ENCODE measurements around the gene STK39.

The STK39 gene

DNA sequence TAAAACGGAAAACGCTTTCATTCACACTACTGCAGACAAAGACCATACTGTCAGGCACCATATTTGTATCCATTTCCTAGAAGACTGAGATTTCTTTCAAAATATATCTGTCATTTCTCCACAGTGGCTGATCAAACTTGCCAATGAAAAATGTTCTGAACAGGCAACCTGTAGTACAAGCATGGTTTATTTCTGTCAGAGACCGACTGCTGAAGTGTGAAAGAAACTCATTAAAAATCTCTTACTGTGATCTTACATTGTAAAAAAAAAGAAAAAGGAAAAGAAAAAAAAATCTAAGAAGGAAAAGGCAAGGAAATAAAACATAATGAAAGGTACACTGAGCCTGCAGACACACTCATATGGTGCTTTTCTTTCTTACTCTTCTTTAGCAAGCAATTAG lies 184.5 kb downstream of the STK39 start:
- Histone ChIP-seq H3K4me1 (no peaks in the 10 kb centered on the region), H3K9me3 (no peaks in the 10 kb centered on the region), H3K36me3 (peaks cover 3 to 31% (median 24%) of the 10 kb centered on the region in 3 donors), H3K4me3 (no peak overlapping the region), H3K27ac (no peak overlapping the region), H3K27me3 (no peaks in the 10 kb centered on the region)
- intact Hi-C loops (cut with DNase I; ENCODE audit: low total_unique reads) = no loop called here
- no peak for DNase-seq
- TF ChIP-seq, protein P1, sequence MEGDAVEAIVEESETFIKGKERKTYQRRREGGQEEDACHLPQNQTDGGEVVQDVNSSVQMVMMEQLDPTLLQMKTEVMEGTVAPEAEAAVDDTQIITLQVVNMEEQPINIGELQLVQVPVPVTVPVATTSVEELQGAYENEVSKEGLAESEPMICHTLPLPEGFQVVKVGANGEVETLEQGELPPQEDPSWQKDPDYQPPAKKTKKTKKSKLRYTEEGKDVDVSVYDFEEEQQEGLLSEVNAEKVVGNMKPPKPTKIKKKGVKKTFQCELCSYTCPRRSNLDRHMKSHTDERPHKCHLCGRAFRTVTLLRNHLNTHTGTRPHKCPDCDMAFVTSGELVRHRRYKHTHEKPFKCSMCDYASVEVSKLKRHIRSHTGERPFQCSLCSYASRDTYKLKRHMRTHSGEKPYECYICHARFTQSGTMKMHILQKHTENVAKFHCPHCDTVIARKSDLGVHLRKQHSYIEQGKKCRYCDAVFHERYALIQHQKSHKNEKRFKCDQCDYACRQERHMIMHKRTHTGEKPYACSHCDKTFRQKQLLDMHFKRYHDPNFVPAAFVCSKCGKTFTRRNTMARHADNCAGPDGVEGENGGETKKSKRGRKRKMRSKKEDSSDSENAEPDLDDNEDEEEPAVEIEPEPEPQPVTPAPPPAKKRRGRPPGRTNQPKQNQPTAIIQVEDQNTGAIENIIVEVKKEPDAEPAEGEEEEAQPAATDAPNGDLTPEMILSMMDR (IDR thresholded peaks at IDR 0.05) = no peak

DNA sequence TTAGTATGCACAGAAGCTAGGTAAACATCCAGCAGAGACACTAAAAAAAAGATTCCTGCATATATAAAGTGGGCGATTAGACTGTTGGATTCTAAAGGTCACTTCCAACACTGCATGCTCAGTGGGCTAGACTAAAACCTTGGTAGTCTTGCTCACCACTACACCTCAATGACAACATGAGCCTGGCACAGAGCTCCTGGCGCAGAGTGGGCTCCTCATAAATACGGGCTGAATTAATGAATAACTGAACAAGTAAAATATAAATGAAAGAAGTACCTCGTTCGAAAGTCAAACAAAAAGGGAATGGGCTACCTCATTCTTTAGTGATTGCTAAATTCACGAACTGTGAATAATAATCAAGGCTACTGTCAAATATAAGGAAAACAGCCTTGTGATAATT lies 185.3 kb downstream of the STK39 start:
- TF ChIP-seq, protein P1 (IDR thresholded peaks at IDR 0.05) = no peak
- no peak overlapping the region for H3K4me3 ChIP-seq
- no peaks in the 10 kb centered on the region for H3K9me3 ChIP-seq
- H3K27ac ChIP-seq = no peak overlapping the region
- peaks cover 3 to 31% (median 24%) of the 10 kb centered on the region in 3 donors for H3K36me3 ChIP-seq
- no peaks in the 10 kb centered on the region for H3K27me3 ChIP-seq
- DNase-seq = no peak
- no peaks in the 10 kb centered on the region for H3K4me1 ChIP-seq
- intact Hi-C loops (cut with DNase I; ENCODE audit: low total_unique reads) = no loop called here

DNA sequence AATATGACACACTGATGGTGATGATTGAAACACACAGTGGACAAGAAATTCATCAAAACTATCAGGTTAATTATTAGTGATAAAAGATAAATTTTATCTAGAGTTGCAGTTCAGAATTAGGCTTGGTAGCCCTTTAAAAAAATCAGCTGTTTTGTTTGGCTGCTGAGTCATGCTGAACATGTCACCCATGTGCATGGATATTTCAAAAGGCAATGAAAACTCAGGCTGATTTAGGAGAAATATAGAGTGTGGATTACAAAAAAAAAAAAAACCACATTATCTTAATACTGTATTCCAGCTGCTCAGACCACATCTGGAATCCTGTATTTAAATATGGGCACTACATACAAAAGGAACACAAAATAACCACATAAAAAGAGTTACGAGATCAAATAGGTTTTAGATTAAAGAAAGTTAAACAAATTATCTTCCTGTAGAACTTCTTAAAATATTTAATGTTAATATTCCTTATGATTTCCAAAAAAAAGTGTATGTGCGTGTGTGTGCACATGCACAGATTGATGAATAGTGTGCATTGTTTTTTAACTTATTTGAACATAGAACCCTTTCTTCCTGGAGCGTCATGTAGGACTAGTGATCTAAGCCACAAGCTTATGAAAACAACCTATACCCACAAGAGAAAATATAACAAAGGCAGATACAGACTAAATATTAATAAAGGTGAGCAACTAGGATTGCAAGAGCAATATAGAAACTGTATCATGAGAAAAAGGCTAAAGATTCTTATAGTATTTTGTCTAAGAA lies 186.2 kb downstream of the STK39 start:
- no peak for DNase-seq
- peaks cover 3 to 31% (median 24%) of the 10 kb centered on the region in 3 donors for H3K36me3 ChIP-seq
- H3K4me1 ChIP-seq = no peaks in the 10 kb centered on the region
- TF ChIP-seq, protein P1 (IDR thresholded peaks at IDR 0.05) = no peak
- intact Hi-C loops (cut with DNase I; ENCODE audit: low total_unique reads) = no loop called here
- H3K9me3 ChIP-seq = no peaks in the 10 kb centered on the region
- H3K27me3 ChIP-seq = no peaks in the 10 kb centered on the region
- H3K4me3 ChIP-seq = no peak overlapping the region
- no peak overlapping the region for H3K27ac ChIP-seq

DNA sequence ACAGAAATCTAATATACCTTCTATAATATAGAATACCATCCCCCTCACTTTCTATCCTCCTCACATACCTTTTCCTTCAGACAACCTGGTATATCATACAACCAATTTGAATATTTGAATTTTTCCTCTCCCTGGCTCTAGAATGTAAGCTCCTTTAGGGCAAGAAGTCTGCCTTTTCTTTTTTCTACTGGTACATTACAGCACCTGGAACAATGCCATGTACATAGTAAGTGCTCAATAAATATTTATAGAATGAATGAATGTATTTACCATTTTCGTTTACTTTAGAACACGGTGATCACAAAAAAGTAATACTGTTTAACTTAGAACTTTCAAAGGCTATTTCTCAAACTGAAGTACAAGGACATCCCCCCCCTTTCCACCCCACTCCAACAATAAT lies 187.6 kb downstream of the STK39 start:
- Histone ChIP-seq H3K27ac (no peak overlapping the region), H3K27me3 (no peaks in the 10 kb centered on the region), H3K9me3 (no peaks in the 10 kb centered on the region), H3K4me1 (no peaks in the 10 kb centered on the region), H3K4me3 (no peak overlapping the region), H3K36me3 (peaks cover 3 to 31% (median 17%) of the 10 kb centered on the region in 3 donors)
- intact Hi-C loops (cut with DNase I; ENCODE audit: low total_unique reads) = no loop called here
- DNase-seq = no peak
- TF ChIP-seq, protein P1 (IDR thresholded peaks at IDR 0.05) = no peak

DNA sequence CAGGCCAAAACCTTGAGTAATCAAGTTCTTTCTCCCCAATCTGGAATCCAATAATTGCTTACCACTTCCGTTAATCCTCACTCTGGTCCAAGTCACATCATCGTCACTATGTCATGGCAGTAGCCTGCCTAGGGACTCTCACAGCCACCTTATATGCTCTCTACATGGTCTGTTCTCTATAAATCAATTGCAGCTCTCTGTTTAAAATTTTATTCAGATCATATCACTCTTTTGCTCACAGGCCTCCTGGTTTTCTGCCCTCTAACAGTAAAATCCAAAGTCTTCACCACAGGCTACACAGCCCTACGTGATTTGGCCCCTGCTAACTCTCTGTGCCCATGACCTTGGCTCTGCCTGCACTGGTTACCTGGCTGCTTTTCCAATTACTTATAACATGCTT lies 188.7 kb downstream of the STK39 start:
- no peak overlapping the region for H3K27ac ChIP-seq
- peaks cover 3 to 27% (median 13%) of the 10 kb centered on the region in 3 donors for H3K36me3 ChIP-seq
- H3K4me1 ChIP-seq = no peaks in the 10 kb centered on the region
- TF ChIP-seq, protein P1 (IDR thresholded peaks at IDR 0.05) = no peak
- no peak for DNase-seq
- no peak overlapping the region for H3K4me3 ChIP-seq
- no peaks in the 10 kb centered on the region for H3K9me3 ChIP-seq
- intact Hi-C loops (cut with DNase I; ENCODE audit: low total_unique reads) = no loop called here
- H3K27me3 ChIP-seq = no peaks in the 10 kb centered on the region
